PC-3 (cell line): ENCODE results near the gene CLCN5. TPM values are rescaled to one million over a fixed set of nuclear protein-coding genes. Genes with fewer than 3 reads are reported as not detected.

ENCODE experiments used
- ATAC-seq: fragments of 200-7000 bp; cut with Tn5 transposase; 2 replicates; pipeline ENCODE4 v1.9.1; 2020; ENCODE audit warnings: mild to moderate bottlenecking, moderate library complexity
- BruUV-seq: library from RNA; stranded (reverse); fragments of 400-500 nt; replicated peaks from 2 replicates; lab custom pipeline; 2021; lab: Mats Ljungman, UMichigan
- CTCF ChIA-PET: fragments of 300-600 bp; sonication (Branson Sonifier 250); formaldehyde crosslinking; loops from one replicate; lab custom pipeline; 2022; ENCODE audit warnings: antibody characterized with exemption; lab: Charles Lee
- POLR2A ChIA-PET: fragments of 300-600 bp; sonication (Branson Sonifier 250); formaldehyde crosslinking; loops from one replicate; lab custom pipeline; 2022; ENCODE audit warnings: antibody characterized with exemption; ENCODE audit not compliant: unreplicated experiment; lab: Charles Lee
- DNase-seq: peaks from one replicate; pipeline ENCODE4 v3.0.0-alpha.2; 2015
- H2AFZ ChIP-seq: fragments of 300-600 bp; sonication (generic); 2 replicates; pipeline ENCODE4 v1.6.0; 2016; ENCODE audit warnings: antibody characterized with exemption, low read length
- H3F3A ChIP-seq: fragments of 300-600 bp; sonication (generic); one replicate; pipeline ENCODE4 v1.6.0; 2017; ENCODE audit warnings: antibody characterized with exemption, low read length, control low read depth, mild to moderate bottlenecking; ENCODE audit not compliant: unreplicated experiment
- H3K27ac ChIP-seq: fragments of 300-600 bp; sonication (generic); 2 replicates; pipeline ENCODE4 v1.5.1; 2016; ENCODE audit warnings: mild to moderate bottlenecking, low read length
- H3K27me3 ChIP-seq: fragments of 300-600 bp; sonication (generic); 2 replicates; pipeline ENCODE4 v1.6.1; 2016; ENCODE audit warnings: low read length, mixed read lengths
- H3K36me3 ChIP-seq: fragments of 300-600 bp; sonication (generic); 2 replicates; pipeline ENCODE4 v1.6.1; 2016; ENCODE audit warnings: low read depth, mixed run types, low read length, mixed read lengths
- H3K4me1 ChIP-seq: fragments of 300-600 bp; sonication (generic); 2 replicates; pipeline ENCODE4 v1.5.1; 2016; ENCODE audit warnings: low read length; ENCODE audit not compliant: insufficient read depth
- H3K4me2 ChIP-seq: fragments of 300-600 bp; sonication (generic); 2 replicates; pipeline ENCODE4 v1.6.0; 2016; ENCODE audit warnings: low read length
- H3K4me3 ChIP-seq: fragments of 300-600 bp; sonication (generic); 2 replicates; pipeline ENCODE4 v1.5.1; 2016; ENCODE audit warnings: mild to moderate bottlenecking, low read length, mixed read lengths
- H3K79me2 ChIP-seq: fragments of 300-600 bp; sonication (generic); 2 replicates; pipeline ENCODE4 v1.6.1; 2017; ENCODE audit warnings: low read length, mixed read lengths
- H3K9ac ChIP-seq: fragments of 300-600 bp; sonication (generic); 2 replicates; pipeline ENCODE4 v1.6.0; 2016; ENCODE audit warnings: mild to moderate bottlenecking, low read length
- H3K9me2 ChIP-seq: fragments of 300-600 bp; sonication (generic); replicated peaks from 2 replicates; pipeline ENCODE4 v1.6.1; 2016; ENCODE audit warnings: mixed run types, low read length, mixed read lengths
- H3K9me3 ChIP-seq: fragments of 300-600 bp; sonication (generic); 2 replicates; pipeline ENCODE4 v1.6.1; 2016; ENCODE audit warnings: low read length, mixed read lengths
- H4K20me1 ChIP-seq: fragments of 300-600 bp; sonication (generic); 2 replicates; pipeline ENCODE4 v1.6.1; 2016; ENCODE audit warnings: low read length, mixed read lengths
- CTCF ChIP-seq: fragments of 300-600 bp; sonication (generic); conservative IDR thresholded peaks from 2 replicates; pipeline ENCODE4 v1.5.1; 2017; ENCODE audit warnings: antibody characterized with exemption, low read depth, mild to moderate bottlenecking, low read length
- EZH2 ChIP-seq: fragments of 300-600 bp; sonication (generic); IDR thresholded peaks from one replicate; pipeline ENCODE4 v1.6.1; 2017; ENCODE audit warnings: antibody characterized with exemption, mild to moderate bottlenecking, low read length; ENCODE audit not compliant: unreplicated experiment
- EZH2phosphoT487 ChIP-seq: fragments of 300-600 bp; sonication (generic); IDR thresholded peaks from 2 replicates; pipeline ENCODE4 v1.6.1; 2018; ENCODE audit warnings: mild to moderate bottlenecking, antibody characterized with exemption, low read length, borderline replicate concordance
- intact Hi-C: fragments of 100-400 bp; cut with micrococcal nuclease; formaldehyde crosslinking; loops from 2 replicates; pipeline ENCODE4 v1.9.0; 2023
- total RNA-seq: library from RNA; depleted of rRNA; stranded (reverse); fragments of >200 nt; gene quantifications from 2 replicates; pipeline ENCODE4 v1.2.3, GENCODE V29; 2014

CLCN5 gene
- total RNA-seq, 1 experiment from 2014 or later: 5.9 TPM

DNA sequence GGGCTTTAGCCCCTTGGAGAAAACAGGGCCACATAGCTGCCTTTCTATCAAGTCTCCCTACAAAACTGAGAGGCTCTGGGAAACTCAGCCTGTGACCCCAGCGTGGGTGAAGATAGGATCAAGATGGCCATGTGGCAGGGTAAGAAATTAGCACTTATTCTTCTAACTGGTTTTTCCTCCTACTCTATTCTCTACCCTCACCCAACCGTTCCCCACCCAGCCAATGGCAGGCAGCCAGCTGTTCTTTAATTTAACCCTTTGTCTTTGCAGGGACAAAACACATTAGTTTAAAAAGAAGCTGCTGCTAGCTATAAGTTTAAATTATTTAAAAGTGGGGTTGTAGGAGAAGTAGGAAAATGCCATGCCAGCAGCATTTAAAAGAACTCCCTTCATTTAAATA, 2.8 kb downstream of the CLCN5 start:
- DNase-seq (no peak), ATAC-seq (no peak)
- peaks cover 6% of the 10 kb centered on the region for H3K4me1 ChIP-seq
- H3K27me3 ChIP-seq: no peaks in the 10 kb centered on the region
- H3K4me3 ChIP-seq: no peak overlapping the region
- no peak for TF ChIP-seq CTCF
- no peak for TF ChIP-seq EZH2
- no peak for TF ChIP-seq EZH2phosphoT487
- H2AFZ ChIP-seq: no peak overlapping the region
- H3F3A ChIP-seq: no peaks in the 10 kb centered on the region
- no peaks in the 10 kb centered on the region for H3K9me2 ChIP-seq
- 0 out of 2 replicates have a peak, but pooled peaks cover 5% of the 10 kb centered on the region for H3K79me2 ChIP-seq
- H3K9ac ChIP-seq: no peak overlapping the region
- intact Hi-C loops: no loop called here
- BruUV-seq: no TSS peak
- H3K9me3 ChIP-seq: no peaks in the 10 kb centered on the region
- H3K27ac ChIP-seq: no peak overlapping the region
- 0 out of 2 replicates have a peak, but pooled peaks cover 4% of the 10 kb centered on the region for H3K36me3 ChIP-seq
- ChIA-PET POLR2A (interaction anchor here (0.6 kb wide), 1 partner anchor 150 kb away, joined by 5 read pairs; no protein-coding TSS in a partner anchor), CTCF (no interaction called here)
- no peak overlapping the region for H3K4me2 ChIP-seq
- H4K20me1 ChIP-seq: no peaks in the 10 kb centered on the region

DNA sequence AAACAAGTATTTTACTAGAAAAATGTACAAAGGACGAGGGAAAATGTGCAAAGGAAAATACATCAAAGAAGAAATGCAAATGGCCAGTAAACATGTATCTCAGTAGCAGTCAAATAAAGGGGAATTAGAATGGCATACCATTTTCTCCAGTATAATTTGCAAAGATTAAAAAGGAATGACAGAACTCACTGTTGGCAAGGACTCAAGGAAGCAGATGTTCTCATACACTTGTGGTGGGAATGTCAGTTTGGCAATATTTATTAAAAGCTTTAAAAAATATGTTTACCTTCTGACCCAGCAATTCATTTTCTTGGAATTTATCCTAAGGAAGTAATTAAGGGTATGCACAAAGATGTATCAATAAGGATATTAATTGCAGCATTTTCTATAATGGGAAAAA, 7.6 kb downstream of the CLCN5 start:
- Histone ChIP-seq H2AFZ (no peak overlapping the region), H3K79me2 (no peaks in the 10 kb centered on the region), H3K27ac (no peak overlapping the region), H3K9ac (no peak overlapping the region), H3K4me3 (no peak overlapping the region), H3K9me3 (no peaks in the 10 kb centered on the region), H3F3A (no peaks in the 10 kb centered on the region), H3K36me3 (0 out of 2 replicates have a peak, but pooled peaks cover 4% of the 10 kb centered on the region), H3K9me2 (no peaks in the 10 kb centered on the region), H3K4me1 (peaks cover 19% of the 10 kb centered on the region), H4K20me1 (no peaks in the 10 kb centered on the region), H3K27me3 (no peaks in the 10 kb centered on the region), H3K4me2 (no peak overlapping the region)
- no TSS peak for BruUV-seq
- TF ChIP-seq EZH2phosphoT487: no peak
- TF ChIP-seq EZH2: no peak
- no peak for TF ChIP-seq CTCF
- DNase-seq (no peak), ATAC-seq (no peak)
- intact Hi-C loops: no loop called here
- ChIA-PET CTCF (no interaction called here), POLR2A (no interaction called here)

DNA sequence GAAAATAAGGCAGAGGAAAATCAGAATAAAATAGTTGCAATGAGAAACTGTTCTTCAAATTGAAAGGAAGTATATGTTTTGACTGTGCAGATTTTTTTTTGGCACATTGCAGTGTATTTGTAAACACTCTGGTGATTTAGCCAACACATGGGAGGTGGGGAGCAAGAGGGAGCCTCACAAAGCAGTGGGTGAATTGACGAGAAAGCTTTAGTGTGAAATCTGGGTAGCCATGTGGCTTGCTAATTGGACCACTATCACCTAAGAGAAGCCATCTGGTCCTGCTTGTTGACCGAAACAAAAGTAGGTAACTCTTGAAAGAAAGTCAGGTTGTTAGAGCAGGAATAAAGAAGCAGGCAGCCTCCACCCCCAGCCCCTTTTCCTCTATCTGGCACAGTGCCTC, 10.4 kb downstream of the CLCN5 start:
- no peak overlapping the region for H3K4me3 ChIP-seq
- no peak overlapping the region for H2AFZ ChIP-seq
- H3K79me2 ChIP-seq: no peaks in the 10 kb centered on the region
- no peaks in the 10 kb centered on the region for H3K27me3 ChIP-seq
- TF ChIP-seq EZH2: no peak
- no peak for DNase-seq
- H4K20me1 ChIP-seq: no peaks in the 10 kb centered on the region
- peaks cover 23% of the 10 kb centered on the region for H3K4me1 ChIP-seq
- no peak overlapping the region for H3K9ac ChIP-seq
- ChIA-PET POLR2A (no interaction called here), CTCF (no interaction called here)
- intact Hi-C loops: no loop called here
- no peaks in the 10 kb centered on the region for H3F3A ChIP-seq
- no peaks in the 10 kb centered on the region for H3K9me2 ChIP-seq
- no peaks in the 10 kb centered on the region for H3K9me3 ChIP-seq
- no peak overlapping the region for H3K27ac ChIP-seq
- BruUV-seq: no TSS peak
- H3K36me3 ChIP-seq: no peaks in the 10 kb centered on the region
- ATAC-seq: no peak
- no peak overlapping the region for H3K4me2 ChIP-seq
